ENCODE measurements around the gene COL27A1. TPM values are rescaled to one million over a fixed set of nuclear protein-coding genes. Genes with fewer than 3 reads are reported as not detected.

The COL27A1 gene
- polyA plus RNA-seq, 2 of the 4 experiments (the other 2 are of a cell fraction) = 6.9 to 20.6 TPM

- ATAC-seq (no peak), DNase-seq (ENCODE audit: low read depth in 1 of 2, low spot score in 1 of 2) (no peak), FAIRE-seq (no peak)
- ChIA-PET CTCF (interaction anchor here (0.9 to 2.3 kb wide), 5 partner anchors 10 to 168 kb away, joined by 3 to 15 read pairs (median 4); partner anchors contain the start of gene COL27A1), POLR2A (no interaction called here)
- Histone ChIP-seq H3K4me1 (peaks cover 5% of the 10 kb centered on the region; the same call in 2 of the 3 replicates), H3K4me3 (no peak overlapping the region), H3K27ac (no peak overlapping the region), H3K9me3 (peaks cover 10% of the 10 kb centered on the region; the same call in 2 of the 3 replicates), H3K4me2 (no peak overlapping the region)
- 72% methylated on average over 9 of the region's 9 CpGs for WGBS (ENCODE audit: missing lambda C conversion rate)
- TF ChIP-seq HOXB5 (CRISPR knock-in tag; IDR thresholded peaks at IDR 0.05) (no peak), NPAS2 (CRISPR knock-in tag; IDR thresholded peaks at IDR 0.05; ENCODE audit: borderline replicate concordance) (no peak), HOXB13 (CRISPR knock-in tag; IDR thresholded peaks at IDR 0.05; ENCODE audit: low read depth) (no peak), RNF2 (IDR thresholded peaks at IDR 0.05; ENCODE audit: borderline replicate concordance, low read depth) (no peak), CBX2 (IDR thresholded peaks at IDR 0.05; ENCODE audit: borderline replicate concordance, low read depth) (no peak), NR3C1 (IDR thresholded peaks at IDR 0.05) (no peak), ZC3H11A (IDR thresholded peaks at IDR 0.05) (no peak), EHMT2 (IDR thresholded peaks at IDR 0.05; ENCODE audit: low read depth) (no peak), ATOH8 (CRISPR knock-in tag; IDR thresholded peaks at IDR 0.05; ENCODE audit: low read depth) (no peak), USF2 (IDR thresholded peaks at IDR 0.05) (no peak), CBX8 (IDR thresholded peaks at IDR 0.05) (no peak)
These were observed 32.0 kb upstream of the COL27A1 start for GRCh38 chr9:114123031-114123977.

- 63% methylated on average over 1 of the region's 1 CpG for WGBS (ENCODE audit: missing lambda C conversion rate)
- no peak for FAIRE-seq
- CTCF ChIA-PET = interaction anchor here (4.4 kb wide), 1 partner anchor 17 kb away, joined by 25 read pairs; no protein-coding TSS in a partner anchor
These were observed 31.2 kb upstream of the COL27A1 start for GRCh38 chr9:114124138-114124537.

More at GRCh38 chr9:114124138-114124537, 31.2 kb upstream of the COL27A1 start:
- H3K4me1 ChIP-seq = peaks cover 5% of the 10 kb centered on the region; the same call in 2 of the 3 replicates
- no peak overlapping the region for H3K4me2 ChIP-seq
- no peak overlapping the region for H3K27ac ChIP-seq
- ATAC-seq (no peak), DNase-seq (ENCODE audit: low read depth in 1 of 2, low spot score in 1 of 2) (no peak)
- H3K4me3 ChIP-seq = no peak overlapping the region
- POLR2A ChIA-PET = no interaction called here
- peaks cover 10% of the 10 kb centered on the region; the same call in 2 of the 3 replicates for H3K9me3 ChIP-seq
- TF ChIP-seq E2F6 (IDR thresholded peaks at IDR 0.05; ENCODE audit: borderline replicate concordance, low read depth) (no peak), HES2 (IDR thresholded peaks at IDR 0.05) (no peak), MAX (IDR thresholded peaks at IDR 0.05) (no peak), PHF8 (IDR thresholded peaks at IDR 0.05; ENCODE audit: borderline replicate concordance, low read depth) (no peak), ZSCAN20 (CRISPR knock-in tag; IDR thresholded peaks at IDR 0.05) (no peak), RCOR1 (IDR thresholded peaks at IDR 0.05; ENCODE audit: low read depth, low read length) (no peak), FOSL2 (IDR thresholded peaks at IDR 0.05) (no peak), FOSL2 (CRISPR knock-in tag; IDR thresholded peaks at IDR 0.05) (no peak), RNF2 (IDR thresholded peaks at IDR 0.05; ENCODE audit: borderline replicate concordance, low read depth) (no peak), FOXS1 (CRISPR knock-in tag; IDR thresholded peaks at IDR 0.05) (no peak), PBX3 (IDR thresholded peaks at IDR 0.05) (no peak)

Data from A549 (cell line).